ENCODE results near the gene SDHA. TPM values are rescaled to one million over a fixed set of nuclear protein-coding genes. Genes with fewer than 3 reads are reported as not detected.

SDHA gene
- total and polyA plus RNA-seq, 4 donors: 60.0 to 105 (median 91.4) TPM

DNA sequence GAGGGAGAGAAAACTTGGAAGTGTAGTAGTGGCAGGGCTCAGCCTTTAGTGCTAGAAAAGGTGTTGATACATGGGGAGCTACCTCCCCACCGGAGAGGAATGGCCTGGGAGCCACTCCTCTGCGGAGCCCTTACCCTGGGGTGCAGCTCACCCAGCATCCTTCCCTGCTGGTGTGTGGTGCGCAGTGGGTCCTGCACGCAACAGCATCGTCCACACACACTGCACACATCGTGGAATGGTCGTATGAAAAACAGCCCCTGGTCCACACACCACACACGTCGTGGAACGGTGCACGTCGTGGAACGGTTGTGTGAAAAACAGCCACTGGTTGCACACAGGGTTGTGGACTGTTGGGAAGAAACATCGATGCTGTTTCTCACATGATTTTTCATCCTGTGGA lies 87.3 kb downstream of the SDHA start:
- no peak overlapping the region for H3K4me3 ChIP-seq
- H3K27me3 ChIP-seq (ENCODE audit: control insufficient read depth in 3 of 3, insufficient read depth in 3 of 3, low read length in 2 of 3): no peaks in the 10 kb centered on the region
- no peak overlapping the region for H3K27ac ChIP-seq (ENCODE audit: low read depth in 1 of 2, low read length in 1 of 2)
- H3K9me3 ChIP-seq (ENCODE audit: control insufficient read depth in 4 of 4, insufficient read depth in 3 of 4, low read length in 3 of 4): no peaks in the 10 kb centered on the region
- no peak overlapping the region for H3K9ac ChIP-seq (ENCODE audit: insufficient read depth in 1 of 2, low read length in 2 of 2)
- TF ChIP-seq, protein P1, sequence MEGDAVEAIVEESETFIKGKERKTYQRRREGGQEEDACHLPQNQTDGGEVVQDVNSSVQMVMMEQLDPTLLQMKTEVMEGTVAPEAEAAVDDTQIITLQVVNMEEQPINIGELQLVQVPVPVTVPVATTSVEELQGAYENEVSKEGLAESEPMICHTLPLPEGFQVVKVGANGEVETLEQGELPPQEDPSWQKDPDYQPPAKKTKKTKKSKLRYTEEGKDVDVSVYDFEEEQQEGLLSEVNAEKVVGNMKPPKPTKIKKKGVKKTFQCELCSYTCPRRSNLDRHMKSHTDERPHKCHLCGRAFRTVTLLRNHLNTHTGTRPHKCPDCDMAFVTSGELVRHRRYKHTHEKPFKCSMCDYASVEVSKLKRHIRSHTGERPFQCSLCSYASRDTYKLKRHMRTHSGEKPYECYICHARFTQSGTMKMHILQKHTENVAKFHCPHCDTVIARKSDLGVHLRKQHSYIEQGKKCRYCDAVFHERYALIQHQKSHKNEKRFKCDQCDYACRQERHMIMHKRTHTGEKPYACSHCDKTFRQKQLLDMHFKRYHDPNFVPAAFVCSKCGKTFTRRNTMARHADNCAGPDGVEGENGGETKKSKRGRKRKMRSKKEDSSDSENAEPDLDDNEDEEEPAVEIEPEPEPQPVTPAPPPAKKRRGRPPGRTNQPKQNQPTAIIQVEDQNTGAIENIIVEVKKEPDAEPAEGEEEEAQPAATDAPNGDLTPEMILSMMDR (IDR thresholded peaks at IDR 0.05; ENCODE audit: control extremely low read depth, extremely low read depth): no peak
- ATAC-seq (ENCODE audit: insufficient read depth, low FRiP score) (no peak), DNase-seq (no peak)
- H3K36me3 ChIP-seq (ENCODE audit: control insufficient read depth in 4 of 4, insufficient read depth in 4 of 4, low read length in 4 of 4): peaks cover 0 to 32% (median 2%) of the 10 kb centered on the region in 4 donors
- 93 to 96% methylated on average over 14 of the region's 14 CpGs for WGBS, 2 donors
- H3K4me1 ChIP-seq (ENCODE audit: control insufficient read depth in 5 of 5, insufficient read depth in 5 of 5, low read length in 5 of 5): peaks cover 0 to 13% (median 0%) of the 10 kb centered on the region in 5 donors

DNA sequence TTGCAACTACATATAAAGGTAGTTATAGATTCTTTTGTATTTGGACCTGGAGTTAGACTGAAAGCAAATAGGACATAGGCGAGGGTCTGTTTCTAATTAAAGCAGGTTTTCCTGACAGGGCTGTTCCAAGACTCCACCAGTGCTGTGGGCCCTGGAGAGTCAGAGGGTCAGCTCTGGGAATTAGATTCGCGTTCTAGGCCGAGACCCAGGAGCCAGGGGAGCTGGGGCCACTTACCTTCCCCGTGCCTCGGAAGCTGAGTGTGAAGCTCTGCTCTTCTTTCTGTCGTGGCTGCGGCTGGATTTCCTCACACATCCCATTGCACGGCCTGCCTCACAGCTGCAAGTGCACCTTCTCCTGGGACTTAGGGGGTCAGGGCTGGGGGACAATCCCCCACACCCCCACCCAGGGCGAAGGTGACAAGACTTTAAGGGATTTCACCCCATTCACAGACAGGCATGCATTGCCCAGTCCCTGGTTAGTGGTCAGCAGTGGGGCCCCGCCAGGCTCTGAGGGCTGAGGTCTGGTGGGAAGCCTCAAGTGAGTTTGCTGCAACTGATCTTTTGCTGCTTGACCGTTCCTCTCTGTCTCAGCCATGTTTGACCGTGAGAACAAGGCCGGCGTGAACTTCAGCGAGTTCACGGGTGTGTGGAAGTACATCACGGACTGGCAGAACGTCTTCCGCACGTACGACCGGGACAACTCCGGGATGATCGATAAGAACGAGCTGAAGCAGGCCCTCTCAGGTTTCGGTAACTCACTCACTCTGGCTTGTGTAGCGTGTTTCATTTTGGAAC lies 88.1 kb downstream of the SDHA start:
- no peaks in the 10 kb centered on the region for H3K9me3 ChIP-seq (ENCODE audit: control insufficient read depth in 4 of 4, insufficient read depth in 3 of 4, low read length in 3 of 4)
- no peak overlapping the region for H3K27ac ChIP-seq (ENCODE audit: low read depth in 1 of 2, low read length in 1 of 2)
- H3K36me3 ChIP-seq (ENCODE audit: control insufficient read depth in 4 of 4, insufficient read depth in 4 of 4, low read length in 4 of 4): peaks cover 0 to 34% (median 5%) of the 10 kb centered on the region in 4 donors
- WGBS, 2 donors: 95 to 96% methylated on average over 28 of the region's 28 CpGs
- TF ChIP-seq, protein P1 (IDR thresholded peaks at IDR 0.05; ENCODE audit: control extremely low read depth, extremely low read depth): no peak
- no peaks in the 10 kb centered on the region for H3K27me3 ChIP-seq (ENCODE audit: control insufficient read depth in 3 of 3, insufficient read depth in 3 of 3, low read length in 2 of 3)
- H3K9ac ChIP-seq (ENCODE audit: insufficient read depth in 1 of 2, low read length in 2 of 2): no peak overlapping the region
- peaks cover 0 to 15% (median 0%) of the 10 kb centered on the region in 5 donors for H3K4me1 ChIP-seq (ENCODE audit: control insufficient read depth in 5 of 5, insufficient read depth in 5 of 5, low read length in 5 of 5)
- no peak for DNase-seq
- no peak for ATAC-seq (ENCODE audit: insufficient read depth, low FRiP score)
- no peak overlapping the region for H3K4me3 ChIP-seq

Other genes with a start within 250 kb of the SDHA start
- 1 to 10 TPM; 4.0 to 4.7 TPM for gene PLEKHG4B, start 126.2 kb upstream of the SDHA start, total RNA-seq
- 1 to 10 TPM in 1 of 2 donors, under 1 TPM in 1; 0.24 to 1.9 TPM for gene PLEKHG4B, start 126.2 kb upstream of the SDHA start, polyA plus RNA-seq
- under 1 TPM in 1 of 2 donors, not detected in 1; 0.14 TPM for gene LRRC14B, start 26.8 kb upstream of the SDHA start, total RNA-seq
- not detected for gene LRRC14B, start 26.8 kb upstream of the SDHA start, polyA plus RNA-seq
- 1 to 10 TPM; 5.2 to 6.4 TPM for gene CCDC127, start 167 bp upstream of the SDHA start, total RNA-seq
- 1 to 10 TPM; 2.1 to 2.6 TPM for gene CCDC127, start 167 bp upstream of the SDHA start, polyA plus RNA-seq
- gene PDCD6, start 53.3 kb downstream of the SDHA start, total RNA-seq: 10 to 100 TPM; 89.5 to 92.7 TPM
- 100 to 1,000 TPM in 1 of 2 donors, 10 to 100 TPM in 1; 88.0 to 149 TPM for gene PDCD6, start 53.3 kb downstream of the SDHA start, polyA plus RNA-seq
- 1 to 10 TPM; 1.7 to 8.8 TPM for gene AHRR, start 103.4 kb downstream of the SDHA start, total RNA-seq
- 1 to 10 TPM in 1 of 2 donors, under 1 TPM in 1; 0.63 to 4.0 TPM for gene AHRR, start 103.4 kb downstream of the SDHA start, polyA plus RNA-seq
- gene EXOC3, start 224.9 kb downstream of the SDHA start, total RNA-seq: 10 to 100 TPM; 60.5 to 61.0 TPM
- gene EXOC3, start 224.9 kb downstream of the SDHA start, polyA plus RNA-seq: 10 to 100 TPM; 34.8 to 43.2 TPM